CD4-positive, alpha-beta T cell (primary cell): ENCODE measurements around the gene PLPPR1. TPM values are rescaled to one million over a fixed set of nuclear protein-coding genes. Genes with fewer than 3 reads are reported as not detected.

ENCODE experiments used
- ATAC-seq: fragments of 200-7000 bp; cut with Tn5 transposase; one replicate; pipeline ENCODE4 v1.10.0; 2022; ENCODE audit warnings: mild to moderate bottlenecking; ENCODE audit not compliant: poor library complexity
- CTCF ChIA-PET: fragments of 350-600 bp; sonication (Branson Sonifier 250); formaldehyde crosslinking; loops from one replicate; lab custom pipeline; 2021; ENCODE audit warnings: antibody characterized with exemption, inconsistent platforms; lab: Charles Lee
- POLR2A ChIA-PET: fragments of 350-600 bp; sonication (Branson Sonifier 250); formaldehyde crosslinking; loops from one replicate; lab custom pipeline; 2021; ENCODE audit warnings: antibody characterized with exemption, inconsistent platforms; lab: Charles Lee
- DNase-seq, 14 experiments: peaks; one replicate each; pipeline ENCODE4 v3.0.0-alpha.2; 2013 to 2020; ENCODE audit warnings: mixed read lengths in 2 of 14
- H3K27ac ChIP-seq, 2 donors: one replicate each; pipeline versions ENCODE4 v1.5.1 to v1.7.0; 2013; ENCODE audit warnings: low read length in 2 of 2, low read depth in 1 of 2, mild to moderate bottlenecking in 1 of 2
- H3K27me3 ChIP-seq, 2 experiments: 1 replicate in 1 of 2; 2 replicates in 1 of 2; pipeline versions ENCODE4 v1.6.1 to v1.7.0; 2013; ENCODE audit warnings: low read length in 2 of 2, control low read depth in 1 of 2, mild to moderate bottlenecking in 1 of 2, moderate library complexity in 1 of 2; ENCODE audit not compliant: insufficient read depth in 2 of 2, control insufficient read depth in 1 of 2
- H3K36me3 ChIP-seq: one replicate; pipeline ENCODE4 v1.6.1; 2013; ENCODE audit warnings: low read length, control low read depth; ENCODE audit not compliant: insufficient read depth
- H3K4me1 ChIP-seq: one replicate; pipeline ENCODE4 v1.6.1; 2013; ENCODE audit warnings: low read length, control low read depth; ENCODE audit not compliant: insufficient read depth
- H3K4me3 ChIP-seq: one replicate; pipeline ENCODE4 v1.5.1; 2013; ENCODE audit warnings: mild to moderate bottlenecking, low read length, moderate library complexity
- H3K9me3 ChIP-seq, 2 experiments: 1 replicate in 1 of 2; 2 replicates in 1 of 2; pipeline versions ENCODE4 v1.6.1 to v1.7.0; 2013; ENCODE audit warnings: low read length in 2 of 2, mild to moderate bottlenecking in 2 of 2, control low read depth in 1 of 2, moderate library complexity in 1 of 2; ENCODE audit not compliant: control insufficient read depth in 1 of 2, insufficient read depth in 1 of 2
- H3K27ac Mint-ChIP-seq: one replicate; pipeline ENCODE4 v1.8.0; 2020; ENCODE audit warnings: mixed read lengths
- H3K27me3 Mint-ChIP-seq: one replicate; pipeline ENCODE4 v1.8.0; 2021; ENCODE audit warnings: mixed read lengths
- H3K36me3 Mint-ChIP-seq: one replicate; pipeline ENCODE4 v1.8.0; 2021; ENCODE audit warnings: low read depth, mixed read lengths
- H3K4me1 Mint-ChIP-seq: one replicate; pipeline ENCODE4 v1.8.0; 2021; ENCODE audit warnings: low read depth, mixed read lengths
- H3K4me3 Mint-ChIP-seq: one replicate; pipeline ENCODE4 v1.8.0; 2020; ENCODE audit warnings: mild to moderate bottlenecking, mixed read lengths
- H3K9me3 Mint-ChIP-seq: one replicate; pipeline ENCODE4 v1.8.0; 2020; ENCODE audit warnings: mixed read lengths
- intact Hi-C, 2 experiments: fragments of 100-400 bp; cut with DNase I in 1 of 2; cut with micrococcal nuclease in 1 of 2; formaldehyde crosslinking; loops; one replicate each; pipeline versions ENCODE4 v1.15.1 to v1.9.0; 2023 to 2025; cut with DNase I, micrococcal nuclease
- total RNA-seq, 174 experiments: library from RNA in 2 of 174; stranded (reverse) in 2 of 174; gene quantifications; one replicate each; pipeline ENCODE4 v1.2.3 and lab custom pipeline; 2021 to 2026
- TF ChIP-seq, protein P1 (sequence below): fragments of 200-600 bp; IDR thresholded peaks from one replicate; pipeline ENCODE4 v1.8.0; 2022; ENCODE audit warnings: antibody characterized with exemption, mild to moderate bottlenecking

PLPPR1 gene
- total RNA-seq, 2 experiments from 2014 or later: not detected

DNA sequence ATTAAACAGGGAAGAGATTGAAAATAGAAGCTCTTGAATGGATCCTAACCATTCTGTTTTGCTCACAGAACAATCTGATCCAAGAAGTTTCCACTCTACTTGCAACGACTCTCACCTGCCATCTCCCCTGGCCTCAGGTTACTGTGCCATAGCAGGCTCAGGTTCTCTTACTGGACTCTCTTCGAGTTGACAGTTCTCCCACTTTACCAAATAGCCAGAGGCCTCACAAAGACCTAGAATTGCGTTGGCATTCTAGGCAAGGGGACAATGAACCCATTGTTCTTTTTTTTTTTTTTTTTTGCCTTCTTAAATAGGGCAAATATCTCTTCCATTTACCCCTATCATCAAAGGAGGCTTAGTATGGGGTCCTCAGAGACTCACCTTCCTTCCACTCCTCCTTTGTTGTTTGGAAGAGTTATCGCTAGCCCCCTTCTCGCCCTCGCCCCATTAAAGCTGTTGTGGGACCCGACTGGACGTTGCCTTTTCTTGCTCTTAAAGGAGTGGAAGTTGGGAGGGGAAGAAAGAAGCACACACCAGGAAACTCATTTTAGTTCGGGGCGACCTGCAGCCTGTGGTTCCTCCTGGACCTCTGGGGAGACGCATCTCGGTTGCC lies 688 bp upstream of the PLPPR1 start:
- Histone ChIP-seq H3K4me1 (no peaks in the 10 kb centered on the region), H3K27me3 (peaks cover 19 to 27% of the 10 kb centered on the region in 2 experiments), H3K4me3 (no peak overlapping the region), H3K9me3 (peaks cover 0 to 21% of the 10 kb centered on the region in 2 experiments), H3K27ac (no peak overlapping the region), H3K36me3 (no peaks in the 10 kb centered on the region)
- intact Hi-C loops: no loop called here
- no peak for ATAC-seq
- DNase-seq: no peak
- H3K4me1 Mint-ChIP-seq: no peaks in the 10 kb centered on the region
- no peak overlapping the region for H3K4me3 Mint-ChIP-seq
- TF ChIP-seq, protein P1, sequence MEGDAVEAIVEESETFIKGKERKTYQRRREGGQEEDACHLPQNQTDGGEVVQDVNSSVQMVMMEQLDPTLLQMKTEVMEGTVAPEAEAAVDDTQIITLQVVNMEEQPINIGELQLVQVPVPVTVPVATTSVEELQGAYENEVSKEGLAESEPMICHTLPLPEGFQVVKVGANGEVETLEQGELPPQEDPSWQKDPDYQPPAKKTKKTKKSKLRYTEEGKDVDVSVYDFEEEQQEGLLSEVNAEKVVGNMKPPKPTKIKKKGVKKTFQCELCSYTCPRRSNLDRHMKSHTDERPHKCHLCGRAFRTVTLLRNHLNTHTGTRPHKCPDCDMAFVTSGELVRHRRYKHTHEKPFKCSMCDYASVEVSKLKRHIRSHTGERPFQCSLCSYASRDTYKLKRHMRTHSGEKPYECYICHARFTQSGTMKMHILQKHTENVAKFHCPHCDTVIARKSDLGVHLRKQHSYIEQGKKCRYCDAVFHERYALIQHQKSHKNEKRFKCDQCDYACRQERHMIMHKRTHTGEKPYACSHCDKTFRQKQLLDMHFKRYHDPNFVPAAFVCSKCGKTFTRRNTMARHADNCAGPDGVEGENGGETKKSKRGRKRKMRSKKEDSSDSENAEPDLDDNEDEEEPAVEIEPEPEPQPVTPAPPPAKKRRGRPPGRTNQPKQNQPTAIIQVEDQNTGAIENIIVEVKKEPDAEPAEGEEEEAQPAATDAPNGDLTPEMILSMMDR: no peak
- H3K9me3 Mint-ChIP-seq: no peaks in the 10 kb centered on the region
- peaks cover 53% of the 10 kb centered on the region for H3K27me3 Mint-ChIP-seq
- ChIA-PET CTCF (no interaction called here), POLR2A (no interaction called here)
- H3K27ac Mint-ChIP-seq: no peak overlapping the region
- no peaks in the 10 kb centered on the region for H3K36me3 Mint-ChIP-seq

DNA sequence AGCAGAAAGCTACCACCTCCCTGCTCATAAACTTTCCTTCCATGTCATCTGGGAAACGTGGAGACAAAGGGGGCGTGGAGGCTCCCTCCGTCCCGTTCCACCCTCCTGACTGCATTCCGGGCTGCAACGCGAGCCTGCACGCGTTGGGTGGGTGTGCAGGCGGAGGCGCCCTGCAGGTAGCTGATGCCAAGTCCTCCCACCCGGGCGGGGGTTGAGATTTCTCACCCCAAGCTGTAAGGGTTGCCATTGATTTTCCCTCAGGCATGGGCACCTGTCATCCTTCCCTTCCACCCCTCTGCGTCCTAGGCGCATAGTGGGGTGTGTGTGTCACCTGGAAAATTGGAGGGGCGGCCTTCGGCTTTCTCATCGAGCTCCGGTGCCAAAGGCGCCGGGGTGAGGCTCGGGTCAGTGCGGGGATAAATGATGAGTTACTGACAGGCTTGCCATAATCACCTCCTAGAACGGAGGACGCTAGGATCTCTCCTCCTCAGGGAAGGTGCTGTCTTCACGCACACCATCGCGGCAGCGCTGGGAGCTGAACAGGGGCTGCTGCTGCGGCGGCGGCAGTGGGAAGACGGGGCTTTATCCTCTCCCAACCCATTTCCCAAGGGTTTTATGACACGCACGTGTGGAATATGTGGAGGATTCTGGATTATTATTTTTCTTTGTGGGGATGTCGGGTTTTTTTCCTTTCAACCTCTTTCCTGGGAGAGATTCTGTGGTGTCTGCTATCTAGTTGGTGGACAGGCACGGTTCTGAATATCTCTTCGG lies 973 bp downstream of the PLPPR1 start:
- H3K4me1 Mint-ChIP-seq: no peaks in the 10 kb centered on the region
- no peak overlapping the region for H3K4me3 Mint-ChIP-seq
- no peak overlapping the region for H3K27ac ChIP-seq
- peaks cover 0 to 21% of the 10 kb centered on the region in 2 experiments for H3K9me3 ChIP-seq
- TF ChIP-seq, protein P1: no peak
- H3K4me3 ChIP-seq: no peak overlapping the region
- intact Hi-C loops: no loop called here
- no peaks in the 10 kb centered on the region for H3K36me3 ChIP-seq
- DNase-seq: no peak
- H3K27ac Mint-ChIP-seq: no peak overlapping the region
- peaks cover 59% of the 10 kb centered on the region for H3K27me3 Mint-ChIP-seq
- H3K4me1 ChIP-seq: no peaks in the 10 kb centered on the region
- ATAC-seq: no peak
- ChIA-PET POLR2A (no interaction called here), CTCF (no interaction called here)
- H3K9me3 Mint-ChIP-seq: no peaks in the 10 kb centered on the region
- H3K27me3 ChIP-seq: peaks cover 19 to 27% of the 10 kb centered on the region in 2 experiments
- H3K36me3 Mint-ChIP-seq: no peaks in the 10 kb centered on the region

DNA sequence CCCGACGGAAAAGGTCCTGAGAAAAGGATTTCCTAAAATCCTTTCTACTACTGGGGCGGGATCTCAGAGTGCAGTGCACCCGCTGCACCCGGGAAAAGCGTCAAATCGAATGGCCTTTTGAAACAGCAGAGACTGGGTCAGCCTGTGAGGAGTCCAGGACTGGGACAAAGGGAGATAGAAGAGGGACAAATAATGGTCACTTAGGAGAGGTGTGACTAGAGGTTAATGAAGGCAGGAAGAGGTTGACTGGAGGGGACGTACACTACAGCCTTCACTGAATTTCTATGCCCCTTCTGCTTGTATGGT lies 1.5 kb downstream of the PLPPR1 start:
- no peaks in the 10 kb centered on the region for H3K4me1 ChIP-seq
- no peak overlapping the region for H3K27ac Mint-ChIP-seq
- no peak overlapping the region for H3K27ac ChIP-seq
- intact Hi-C loops: no loop called here
- CTCF ChIA-PET: no interaction called here
- no peak for ATAC-seq
- peaks cover 0 to 21% of the 10 kb centered on the region in 2 experiments for H3K9me3 ChIP-seq
- H3K36me3 ChIP-seq: no peaks in the 10 kb centered on the region
- no peaks in the 10 kb centered on the region for H3K36me3 Mint-ChIP-seq
- DNase-seq: no peak
- no peak overlapping the region for H3K4me3 Mint-ChIP-seq
- TF ChIP-seq, protein P1: no peak
- H3K27me3 Mint-ChIP-seq: peaks cover 59% of the 10 kb centered on the region
- H3K27me3 ChIP-seq: peaks cover 19 to 27% of the 10 kb centered on the region in 2 experiments
- POLR2A ChIA-PET: no interaction called here
- H3K4me1 Mint-ChIP-seq: no peaks in the 10 kb centered on the region
- no peaks in the 10 kb centered on the region for H3K9me3 Mint-ChIP-seq
- no peak overlapping the region for H3K4me3 ChIP-seq
